Measurements from ENCODE around the gene SNRNP70. TPM values are rescaled to one million over a fixed set of nuclear protein-coding genes. Genes with fewer than 3 reads are reported as not detected.

Gene SNRNP70
- total and polyA plus RNA-seq, 2 of the 13 experiments (the other 11 are each of a cell fraction or from before 2014, with no cell fraction given): 150 to 210 TPM

DNA sequence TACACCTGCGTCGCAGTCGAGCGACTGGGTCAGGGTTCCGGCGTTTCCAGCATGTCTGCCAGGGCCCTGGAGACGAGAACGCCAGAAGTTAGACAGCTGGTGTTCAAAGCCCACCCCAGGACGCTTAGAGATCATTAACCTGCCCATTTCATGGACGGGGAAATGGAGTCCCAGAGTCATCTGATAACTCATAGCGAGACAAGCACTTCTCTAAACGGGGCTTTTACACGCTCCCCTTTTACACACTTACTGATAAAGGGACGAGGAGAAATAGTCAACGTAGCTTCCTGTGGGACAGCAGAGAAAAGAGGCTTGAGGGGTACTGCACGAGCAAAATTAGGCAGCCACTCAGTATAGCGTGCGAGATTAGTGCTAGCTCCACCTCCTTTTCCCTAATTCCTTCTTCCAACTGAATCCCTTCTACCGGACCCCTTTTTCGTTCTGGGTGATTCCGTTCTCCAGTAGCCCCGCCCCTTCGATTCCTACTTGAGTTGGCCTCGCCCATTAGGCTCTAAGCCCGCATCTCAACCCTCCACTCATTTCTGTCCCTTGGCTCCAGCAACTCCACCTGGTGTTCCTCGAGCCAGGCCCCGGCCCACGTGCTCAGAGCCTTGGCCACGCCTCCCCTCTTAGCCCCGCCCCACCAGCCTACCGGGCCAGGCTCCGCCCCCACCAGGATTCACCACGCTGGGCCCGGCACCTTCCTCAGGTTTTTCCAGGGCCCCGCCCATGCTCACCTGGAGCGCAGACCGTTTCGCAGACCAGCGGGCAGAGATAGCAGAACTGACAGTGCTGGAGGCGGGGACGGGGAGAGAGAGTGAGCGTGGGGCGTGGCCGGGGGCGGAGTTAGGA is 66.2 kb downstream of the SNRNP70 start (continued):
- TF ChIP-seq MIER2 (CRISPR knock-in tag; IDR thresholded peaks at IDR 0.05): no peak
- no peak for TF ChIP-seq KLF12 (CRISPR knock-in tag; IDR thresholded peaks at IDR 0.05; ENCODE audit: borderline replicate concordance)
- TF ChIP-seq EHMT2 (IDR thresholded peaks at IDR 0.05; ENCODE audit: borderline replicate concordance, low read depth, low read length): no peak
- TF ChIP-seq NR2F1 (CRISPR knock-in tag; IDR thresholded peaks at IDR 0.05): no peak
- no peak for TF ChIP-seq PLRG1 (conservative IDR thresholded peaks at IDR 0.05)
- TF ChIP-seq ZNF205 (CRISPR knock-in tag; IDR thresholded peaks at IDR 0.05): no peak
- TF ChIP-seq ZBTB7B (CRISPR knock-in tag; IDR thresholded peaks at IDR 0.05): no peak
- peak; percentile 79 for TF ChIP-seq ZMYM3 (CRISPR knock-in tag; IDR thresholded peaks at IDR 0.05)
- peak; percentile 45; the same call in 1 of the 2 replicates for TF ChIP-seq BORCS8-MEF2B (CRISPR knock-in tag; IDR thresholded peaks at IDR 0.05)
- TF ChIP-seq ZNF800 (CRISPR knock-in tag; IDR thresholded peaks at IDR 0.05): no peak
- peak; percentile 93 for TF ChIP-seq ZNF629 (CRISPR knock-in tag; conservative IDR thresholded peaks at IDR 0.05)
- TF ChIP-seq ZNF572 (CRISPR knock-in tag; IDR thresholded peaks at IDR 0.05): no peak
- no peak for TF ChIP-seq ZNF432 (CRISPR knock-in tag; IDR thresholded peaks at IDR 0.05; ENCODE audit: borderline replicate concordance)
- TF ChIP-seq MED1 (CRISPR knock-in tag; IDR thresholded peaks at IDR 0.05): no peak
- no peak for TF ChIP-seq SNAPC2 (CRISPR knock-in tag; IDR thresholded peaks at IDR 0.05)
- TF ChIP-seq RORA (CRISPR knock-in tag; IDR thresholded peaks at IDR 0.05): no peak
- TF ChIP-seq SAP130 (CRISPR knock-in tag; IDR thresholded peaks at IDR 0.05; ENCODE audit: low read depth): peak; percentile 55; the same call in 1 of the 2 replicates
- TF ChIP-seq HDAC2 (CRISPR knock-in tag; IDR thresholded peaks at IDR 0.05): no peak
- TF ChIP-seq MIER3 (CRISPR knock-in tag; IDR thresholded peaks at IDR 0.05; ENCODE audit: borderline replicate concordance): 0 out of 2 replicates have a peak, but pooled peaks have one; percentile 26
- TF ChIP-seq KAT7 (CRISPR knock-in tag; IDR thresholded peaks at IDR 0.05; ENCODE audit: borderline replicate concordance): no peak
- TF ChIP-seq MXI1 (IDR thresholded peaks at IDR 0.05; ENCODE audit: borderline replicate concordance, low read depth, low read length): peak; percentile 53; the same call in 1 of the 3 replicates
- TF ChIP-seq, protein P1, sequence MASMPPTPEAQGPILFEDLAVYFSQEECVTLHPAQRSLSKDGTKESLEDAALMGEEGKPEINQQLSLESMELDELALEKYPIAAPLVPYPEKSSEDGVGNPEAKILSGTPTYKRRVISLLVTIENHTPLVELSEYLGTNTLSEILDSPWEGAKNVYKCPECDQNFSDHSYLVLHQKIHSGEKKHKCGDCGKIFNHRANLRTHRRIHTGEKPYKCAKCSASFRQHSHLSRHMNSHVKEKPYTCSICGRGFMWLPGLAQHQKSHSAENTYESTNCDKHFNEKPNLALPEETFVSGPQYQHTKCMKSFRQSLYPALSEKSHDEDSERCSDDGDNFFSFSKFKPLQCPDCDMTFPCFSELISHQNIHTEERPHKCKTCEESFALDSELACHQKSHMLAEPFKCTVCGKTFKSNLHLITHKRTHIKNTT (CRISPR knock-in tag; IDR thresholded peaks at IDR 0.05): no peak
- TF ChIP-seq USF2 (IDR thresholded peaks at IDR 0.05; ENCODE audit: low read depth, low read length): no peak
- peak; percentile 32; the same call in 1 of the 2 replicates for TF ChIP-seq USF2 (CRISPR knock-in tag; IDR thresholded peaks at IDR 0.05; ENCODE audit: borderline replicate concordance)
- TF ChIP-seq POGZ (CRISPR knock-in tag; IDR thresholded peaks at IDR 0.05): no peak
- no peak for TF ChIP-seq SP2 (CRISPR knock-in tag; IDR thresholded peaks at IDR 0.05)
- TF ChIP-seq ZNF30 (CRISPR knock-in tag; IDR thresholded peaks at IDR 0.05): no peak
- no peak for TF ChIP-seq SP1 (IDR thresholded peaks at IDR 0.05)
- TF ChIP-seq SP1 (CRISPR knock-in tag; IDR thresholded peaks at IDR 0.05): peak; percentile 70
